ENCODE data around the gene SYT11.
A peak's percentile ranks its signal among the peaks of the same experiment; 100 is the strongest.

SYT11 gene

GRCh38 chr1:155933591-155934096 lies 74.3 kb downstream of the SYT11 start:
- Histone ChIP-seq H3K4me3 (peak overlapping the region; percentile 82), H3K9me3 (ENCODE audit: low read depth, low read length) (no peaks in the 10 kb centered on the region), H3K9ac (ENCODE audit: insufficient read length) (peak overlapping the region; percentile 93), H3K36me3 (ENCODE audit: insufficient read depth, low read length) (peaks cover 50% of the 10 kb centered on the region), H3K27ac (peak overlapping the region; percentile 97)
- DNase-seq (ENCODE audit: low read depth, low spot score): no peak
- TF ChIP-seq FOXP2 (optimal IDR thresholded peaks at IDR 0.05; ENCODE audit: control extremely low read depth, extremely low read length, insufficient read depth): no peak
- TF ChIP-seq POLR2AphosphoS5 (IDR thresholded peaks at IDR 0.05; ENCODE audit: borderline replicate concordance, low read depth, low read length): no peak
- TF ChIP-seq EZH2 (IDR thresholded peaks at IDR 0.05): no peak

DNA sequence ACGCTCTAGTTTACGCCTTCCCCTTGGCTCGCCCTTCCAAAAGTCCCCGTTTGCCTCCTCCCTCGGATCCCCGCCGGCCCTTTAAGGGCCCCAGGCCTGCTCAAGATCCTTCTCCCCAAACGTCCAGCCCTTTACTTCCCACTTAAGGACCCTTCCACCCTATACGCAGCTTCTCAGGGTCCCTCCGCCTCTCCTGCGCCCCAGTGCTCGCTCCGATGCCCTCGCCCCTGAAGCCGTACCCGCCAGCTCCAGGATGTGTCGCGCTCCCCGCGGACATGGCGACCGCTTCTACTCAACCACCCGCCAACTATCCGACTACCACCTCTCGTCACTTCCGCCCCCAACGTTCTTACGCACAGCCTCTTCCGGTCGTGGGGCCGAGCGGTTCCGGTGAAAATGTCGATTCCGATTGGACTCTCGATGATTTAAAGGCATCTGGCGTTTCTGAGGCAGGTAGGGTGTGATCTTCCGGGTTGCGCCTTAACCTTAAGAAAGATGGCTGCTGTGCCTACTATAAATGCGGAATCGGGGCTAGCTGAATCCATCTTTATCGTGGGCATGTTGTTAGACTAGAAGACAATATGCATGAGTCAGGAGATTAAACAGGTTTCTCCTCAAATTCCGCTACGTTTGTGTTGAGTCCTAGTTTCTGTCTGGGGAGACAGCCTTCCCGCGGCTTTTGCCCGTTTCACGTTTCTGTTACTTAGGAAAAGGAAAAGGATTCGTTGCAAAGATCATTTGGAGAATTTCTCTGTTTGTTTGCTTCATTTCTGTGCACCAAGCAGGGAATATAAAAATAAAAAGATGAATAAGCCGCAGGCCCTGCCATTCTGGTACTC lies 74.9 kb downstream of the SYT11 start, which contains the start of gene KHDC4:
TSS of gene KHDC4 (minus strand) at position 317 of the 839 bp plus-strand sequence. CDS start at position 277, 40 bp downstream.
- peaks cover 43% of the 10 kb centered on the region for H3K36me3 ChIP-seq (ENCODE audit: insufficient read depth, low read length)
- no peaks in the 10 kb centered on the region for H3K9me3 ChIP-seq (ENCODE audit: low read depth, low read length)
- H3K9ac ChIP-seq (ENCODE audit: insufficient read length): peak within 1 kb of the TSS; percentile 93
- H3K27ac ChIP-seq: peak within 1 kb of the TSS; percentile 97
- H3K4me3 ChIP-seq: peak within 1 kb of the TSS; percentile 82
- peak; percentile 98 for DNase-seq (ENCODE audit: low read depth, low spot score)
- TF ChIP-seq EZH2 (IDR thresholded peaks at IDR 0.05) (no peak), POLR2AphosphoS5 (IDR thresholded peaks at IDR 0.05; ENCODE audit: borderline replicate concordance, low read depth, low read length) (peak; percentile 99), FOXP2 (optimal IDR thresholded peaks at IDR 0.05; ENCODE audit: control extremely low read depth, extremely low read length, insufficient read depth) (peak; percentile 24)
